KOPT-K1 (cell line): ENCODE data around the gene LSM5.
"Not testable (repeated sequence)": the region's sequence is repeated elsewhere in the genome, so short reads cannot be mapped to it uniquely, and the experiment has no call there.

ENCODE experiments used
- H3K27ac ChIP-seq: fragments of 200-600 bp; sonication (generic); 2 replicates; pipeline ENCODE4 v1.5.1; 2016; ENCODE audit warnings: antibody characterized with exemption, mild to moderate bottlenecking, low read depth, low read length; ENCODE audit not compliant: poor library complexity, severe bottlenecking
- H3K36me3 ChIP-seq: fragments of 200-600 bp; sonication (generic); 2 replicates; pipeline ENCODE4 v1.5.1; 2017; ENCODE audit warnings: antibody characterized with exemption, mild to moderate bottlenecking, low read length, moderate library complexity; ENCODE audit not compliant: insufficient read depth
- H3K9me3 ChIP-seq: fragments of 200-600 bp; sonication (generic); 2 replicates; pipeline ENCODE4 v1.5.1; 2017; ENCODE audit warnings: antibody characterized with exemption, low read length, mild to moderate bottlenecking; ENCODE audit not compliant: insufficient read depth, poor library complexity, severe bottlenecking

Gene LSM5

DNA sequence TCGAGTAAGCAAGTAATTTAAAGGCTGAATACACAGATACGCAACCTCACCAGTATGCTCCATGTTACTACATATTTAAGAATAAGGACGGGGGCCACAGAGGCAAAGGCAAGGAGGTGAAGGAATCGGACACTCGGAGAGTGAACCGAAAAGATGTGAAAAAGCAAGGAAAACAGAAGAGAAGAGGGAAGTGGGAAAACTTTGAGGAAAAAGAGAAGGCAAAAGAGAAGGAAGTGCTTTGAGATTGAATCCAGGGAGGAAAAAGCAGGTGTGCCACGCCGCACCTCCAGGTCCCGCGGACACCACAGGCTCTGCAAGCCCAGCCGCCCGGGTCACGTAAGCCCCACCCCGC is 4.7 kb upstream of the LSM5 start:
- peak overlapping the region; percentile 69 for H3K27ac ChIP-seq
- H3K36me3 ChIP-seq = peaks cover 10% of the 10 kb centered on the region

DNA sequence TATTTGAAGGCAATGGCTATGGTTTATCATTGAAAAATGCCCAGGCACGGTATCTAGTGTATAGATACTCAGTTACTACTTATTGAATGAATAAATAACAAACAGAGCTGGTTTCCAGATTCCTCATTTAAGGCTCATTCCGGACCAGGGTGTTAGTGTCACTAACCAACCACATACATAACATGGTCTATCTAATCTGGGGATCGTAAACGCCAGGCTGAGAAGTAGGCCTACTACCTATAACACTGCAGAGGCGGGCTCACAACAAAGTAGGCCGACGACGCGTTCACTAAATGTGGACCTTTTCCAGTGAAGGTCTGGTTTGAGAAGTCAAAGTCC is 423 bp downstream of the LSM5 start:
- peaks cover 42% of the 10 kb centered on the region for H3K36me3 ChIP-seq
- H3K9me3 ChIP-seq = no peaks in the 10 kb centered on the region
- H3K27ac ChIP-seq = peak overlapping the region; percentile 90

More for the DNA sequence above, 4.7 kb upstream of the LSM5 start:
- peaks cover 16% of the 10 kb centered on the region for H3K9me3 ChIP-seq

DNA sequence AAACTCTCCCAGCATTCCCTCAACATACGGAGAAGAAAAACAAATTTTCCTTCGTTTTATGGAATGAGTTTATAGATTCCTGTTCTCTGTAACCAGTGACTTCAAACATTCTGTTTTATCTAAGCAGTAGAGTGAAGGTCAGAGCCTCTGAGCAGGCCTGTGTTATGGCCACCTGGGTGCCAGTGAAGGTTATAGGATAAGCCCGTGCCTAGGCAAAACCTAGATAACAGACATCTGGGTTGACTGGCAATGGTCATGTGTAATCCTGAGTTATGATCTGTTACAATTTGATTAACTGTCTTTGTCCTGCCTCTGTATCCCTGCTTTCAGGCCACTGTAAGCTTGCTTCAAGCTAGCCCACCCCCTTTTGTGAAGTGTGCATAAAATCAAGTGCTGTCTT is 8.3 kb downstream of the LSM5 start:
- no peaks in the 10 kb centered on the region for H3K9me3 ChIP-seq
- peaks cover 23% of the 10 kb centered on the region for H3K36me3 ChIP-seq
- no peak overlapping the region for H3K27ac ChIP-seq

DNA sequence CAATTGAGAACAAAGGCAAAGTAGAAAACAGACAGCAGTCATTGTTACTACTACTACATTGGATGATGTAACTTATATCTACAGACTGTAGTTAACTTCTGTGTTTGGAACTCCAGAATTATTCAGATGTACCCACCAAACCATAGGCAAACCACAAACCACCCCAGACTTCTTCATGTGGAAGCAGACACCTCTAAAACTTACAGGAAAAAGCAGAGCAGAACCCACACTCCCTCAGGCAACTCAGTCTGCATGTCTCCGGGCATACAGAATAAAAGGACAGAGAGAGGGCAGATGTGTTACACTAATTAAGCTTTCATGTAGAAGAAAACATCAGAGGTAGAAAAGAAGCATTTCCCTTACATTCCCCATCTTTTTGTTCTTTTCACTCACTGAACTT is 9.0 kb downstream of the LSM5 start:
- Histone ChIP-seq H3K36me3 (peaks cover 15% of the 10 kb centered on the region), H3K9me3 (no peaks in the 10 kb centered on the region), H3K27ac (no peak overlapping the region)

DNA sequence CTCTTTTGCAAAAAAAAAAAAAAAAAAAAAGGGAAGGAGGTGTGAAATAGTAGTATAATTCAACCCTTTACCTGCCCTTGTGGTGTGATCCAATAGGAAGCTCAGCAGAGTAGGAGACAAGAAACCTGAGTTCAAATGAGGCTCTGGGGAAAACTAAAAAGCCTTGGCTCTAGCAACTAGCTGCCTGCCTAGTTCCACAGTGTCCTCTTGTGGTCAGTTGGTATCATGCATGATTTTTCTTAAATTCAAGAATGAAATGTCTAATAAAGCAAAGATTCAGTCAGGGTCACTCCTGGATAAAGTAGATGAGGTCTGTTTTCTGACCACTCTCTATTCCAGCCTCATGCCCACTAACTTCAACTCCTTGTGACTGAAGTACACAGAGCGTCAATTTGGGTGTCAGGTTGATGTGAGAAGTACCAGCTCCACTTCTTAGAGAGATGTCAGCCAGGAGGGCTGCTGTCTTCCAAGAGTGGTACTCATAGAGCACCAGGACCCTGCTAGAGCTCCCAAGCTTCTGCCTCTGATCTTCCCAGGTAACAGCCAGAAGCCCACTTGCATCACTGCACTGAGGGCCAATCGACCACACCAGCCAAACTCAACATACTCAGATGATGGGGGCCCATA is 10.5 kb downstream of the LSM5 start:
- H3K27ac ChIP-seq = no peak overlapping the region
- H3K36me3 ChIP-seq = peaks cover under 1% of the 10 kb centered on the region; the same call in 1 of the 2 replicates
- H3K9me3 ChIP-seq = no peaks in the 10 kb centered on the region

DNA sequence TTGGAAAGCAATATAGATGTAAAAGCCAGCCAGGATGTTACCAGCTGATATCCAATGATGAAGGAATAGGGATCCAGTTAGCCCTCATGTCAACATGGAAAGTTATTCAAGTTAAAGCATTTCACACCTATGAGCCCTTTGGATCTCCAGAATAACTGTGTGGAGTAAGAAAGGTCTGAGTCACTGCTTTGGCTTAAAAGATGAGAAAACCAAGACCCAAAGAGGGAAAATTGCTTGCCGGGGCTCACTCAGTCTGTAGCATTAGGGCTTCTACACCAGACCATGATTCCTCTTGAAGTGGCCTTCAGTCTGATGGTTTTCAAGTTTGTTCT is 12.6 kb downstream of the LSM5 start:
- Histone ChIP-seq H3K9me3 (no peaks in the 10 kb centered on the region), H3K27ac (no peak overlapping the region), H3K36me3 (no peaks in the 10 kb centered on the region)

DNA sequence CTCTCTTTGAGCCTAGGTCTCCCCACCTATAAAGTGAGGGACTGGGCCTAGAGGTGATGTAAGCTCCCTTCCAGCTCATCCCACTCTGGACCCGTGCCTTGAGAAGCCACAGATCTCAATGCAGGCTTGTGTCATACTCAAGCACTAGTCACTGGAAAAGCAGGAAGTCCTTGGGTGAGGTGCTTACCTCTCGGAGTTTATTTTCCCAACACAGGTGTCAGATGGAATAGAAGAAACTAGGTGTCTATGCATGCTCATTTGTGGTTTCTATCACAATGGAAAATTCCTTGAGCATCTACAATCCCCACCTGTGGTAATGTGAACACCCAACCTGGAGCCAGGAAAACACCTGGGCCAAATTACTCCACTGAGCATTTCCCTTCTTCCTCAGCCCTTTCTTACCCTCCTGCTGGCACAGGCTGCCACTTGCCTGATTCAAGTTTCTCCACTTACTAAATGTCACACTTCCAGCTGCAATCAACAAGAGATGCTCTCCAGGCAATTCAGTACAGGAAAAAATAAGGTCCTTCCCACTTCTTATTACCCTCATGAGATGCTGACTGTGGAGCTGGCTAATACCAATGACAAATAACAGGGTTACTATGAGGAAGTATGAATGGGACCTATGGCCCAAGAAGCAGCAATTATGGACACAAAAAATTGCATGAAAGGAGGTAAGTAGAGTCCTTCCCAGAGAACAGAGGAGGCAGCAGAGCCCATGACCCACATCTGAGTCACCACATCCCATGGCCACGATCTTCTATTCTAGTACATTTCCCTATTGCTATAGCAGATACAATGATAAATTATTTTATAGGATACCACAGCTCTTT is 13.1 kb downstream of the LSM5 start:
- Histone ChIP-seq H3K36me3 (no peaks in the 10 kb centered on the region), H3K9me3 (no peaks in the 10 kb centered on the region), H3K27ac (no peak overlapping the region)

DNA sequence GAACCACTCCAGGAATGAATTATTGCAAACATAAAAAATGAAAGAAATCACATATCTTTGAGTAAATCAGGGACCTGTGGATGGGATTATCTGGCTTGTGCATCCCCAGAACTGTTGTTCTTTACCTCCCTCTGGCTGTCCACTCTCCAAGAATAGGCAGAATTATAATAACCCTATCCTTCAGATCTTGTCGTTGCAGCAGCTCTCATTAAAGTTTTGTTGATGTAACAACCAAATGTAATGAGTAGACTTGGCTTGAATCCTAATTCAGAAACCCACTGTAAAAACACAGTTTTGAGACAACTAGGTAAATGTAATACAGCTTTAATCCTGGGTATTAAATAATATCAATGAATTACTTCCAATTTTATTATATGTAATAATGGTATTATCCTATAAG is 16.2 kb downstream of the LSM5 start:
- Histone ChIP-seq H3K9me3 (no peaks in the 10 kb centered on the region), H3K27ac (no peak overlapping the region), H3K36me3 (no peaks in the 10 kb centered on the region)

DNA sequence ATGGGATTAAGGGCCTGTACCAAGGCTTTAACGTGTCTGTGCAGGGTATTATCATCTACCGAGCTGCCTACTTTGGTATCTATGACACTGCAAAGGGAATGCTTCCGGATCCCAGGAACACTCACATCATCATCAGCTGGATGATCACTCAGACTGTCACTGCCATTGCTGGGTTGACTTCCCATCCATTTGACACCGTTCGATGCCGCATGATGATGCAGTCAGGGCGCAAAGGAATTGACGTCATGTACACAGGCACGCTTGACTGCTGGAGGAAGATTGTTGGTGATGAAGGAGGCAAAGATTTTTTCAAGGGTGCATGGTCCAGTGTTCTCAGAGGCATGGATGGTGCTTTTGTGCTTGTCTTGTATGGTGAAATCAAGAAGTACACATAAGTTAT is 18.2 kb downstream of the LSM5 start:
- Histone ChIP-seq H3K36me3 (no peaks in the 10 kb centered on the region), H3K9me3 (no peaks in the 10 kb centered on the region), H3K27ac (no peak overlapping the region)

DNA sequence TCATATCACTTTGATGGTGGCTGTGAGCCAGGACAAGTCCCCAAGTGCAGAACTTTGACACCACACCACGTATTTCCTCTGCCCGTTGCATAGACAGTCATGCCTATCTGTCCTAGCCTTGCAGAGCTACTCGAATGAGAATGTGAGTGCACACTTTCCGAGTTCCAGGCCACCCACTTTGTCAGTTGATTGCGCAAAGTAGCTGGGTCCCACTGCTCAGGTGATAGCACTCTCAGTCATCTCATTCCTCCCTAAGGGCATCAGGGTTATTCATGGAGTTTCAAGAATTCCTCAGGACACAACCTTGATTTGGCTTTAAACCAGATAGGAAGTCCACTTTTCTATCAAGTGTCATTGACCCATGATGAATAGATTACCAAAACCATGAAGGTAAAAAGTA is 19.3 kb downstream of the LSM5 start:
- no peaks in the 10 kb centered on the region for H3K9me3 ChIP-seq
- H3K27ac ChIP-seq = no peak overlapping the region
- H3K36me3 ChIP-seq = no peaks in the 10 kb centered on the region

DNA sequence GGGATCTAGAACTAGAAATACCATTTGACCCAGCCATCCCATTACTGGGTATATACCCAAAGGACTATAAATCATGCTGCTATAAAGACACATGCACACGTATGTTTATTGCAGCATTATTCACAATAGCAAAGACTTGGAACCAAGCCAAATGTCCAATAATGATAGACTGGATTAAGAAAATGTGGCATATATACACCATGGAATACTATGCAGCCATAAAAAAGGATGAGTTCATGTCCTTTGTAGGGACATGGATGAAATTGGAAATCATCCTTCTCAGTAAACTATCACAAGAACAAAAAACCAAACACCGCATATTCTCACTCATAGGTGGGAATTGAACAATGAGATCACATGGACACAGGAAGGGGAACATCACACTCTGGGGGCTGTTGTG is 20.2 kb downstream of the LSM5 start:
- not testable (repeated sequence) for H3K36me3 ChIP-seq, H3K9me3 ChIP-seq, H3K27ac ChIP-seq

DNA sequence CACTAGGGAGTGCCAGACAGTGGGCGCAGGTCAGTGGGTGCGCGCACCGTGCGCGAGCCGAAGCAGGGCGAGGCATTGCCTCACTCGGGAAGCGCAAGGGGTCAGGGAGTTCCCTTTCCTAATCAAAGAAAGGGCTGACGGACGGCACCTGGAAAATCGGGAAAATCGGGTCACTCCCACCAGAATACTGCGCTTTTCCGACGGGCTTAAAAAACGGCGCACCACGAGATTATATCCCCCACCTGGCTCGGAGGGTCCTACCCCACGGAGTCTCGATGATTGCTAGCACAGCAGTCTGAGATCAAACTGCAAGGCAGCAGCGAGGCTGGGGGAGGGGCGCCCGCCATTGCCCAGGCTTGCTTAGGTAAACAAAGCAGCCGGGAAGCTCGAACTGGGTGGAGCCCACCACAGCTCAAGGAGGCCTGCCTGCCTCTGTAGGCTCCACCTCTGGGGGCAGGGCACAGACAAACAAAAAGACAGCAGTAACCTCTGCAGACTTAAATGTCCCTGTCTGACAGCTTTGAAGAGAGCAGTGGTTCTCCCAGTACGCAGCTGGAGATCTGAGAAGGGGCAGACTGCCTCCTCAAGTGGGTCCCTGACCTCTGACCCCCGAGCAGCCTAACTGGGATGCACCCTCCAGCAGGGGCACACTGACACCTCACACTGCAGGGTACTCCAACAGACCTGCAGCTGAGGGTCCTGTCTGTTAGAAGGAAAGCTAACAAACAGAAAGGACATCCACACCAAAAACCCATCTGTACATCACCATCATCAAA is 25.4 kb downstream of the LSM5 start:
- H3K36me3 ChIP-seq, H3K27ac ChIP-seq, H3K9me3 ChIP-seq: not testable (repeated sequence)

DNA sequence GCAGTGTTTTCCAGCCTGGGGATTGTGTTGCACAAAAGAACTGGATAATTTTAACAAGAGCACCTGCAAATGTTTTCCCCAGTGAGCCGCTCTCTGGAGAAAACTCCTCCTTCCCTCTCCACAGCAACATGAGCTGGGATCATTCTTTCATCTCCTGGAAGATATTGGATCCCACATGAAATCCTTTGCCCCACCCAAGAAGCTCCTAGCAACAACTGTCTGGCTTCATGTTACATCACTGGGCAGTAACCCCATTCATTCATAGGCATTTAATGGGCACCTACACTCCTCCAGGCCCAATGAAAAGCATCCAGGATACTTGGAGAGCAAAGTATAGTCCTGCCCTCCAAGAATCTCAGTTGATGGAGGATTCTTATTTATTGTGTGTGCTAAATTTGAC is 27.2 kb downstream of the LSM5 start:
- Histone ChIP-seq H3K36me3 (no peaks in the 10 kb centered on the region), H3K27ac (no peak overlapping the region), H3K9me3 (no peaks in the 10 kb centered on the region)

DNA sequence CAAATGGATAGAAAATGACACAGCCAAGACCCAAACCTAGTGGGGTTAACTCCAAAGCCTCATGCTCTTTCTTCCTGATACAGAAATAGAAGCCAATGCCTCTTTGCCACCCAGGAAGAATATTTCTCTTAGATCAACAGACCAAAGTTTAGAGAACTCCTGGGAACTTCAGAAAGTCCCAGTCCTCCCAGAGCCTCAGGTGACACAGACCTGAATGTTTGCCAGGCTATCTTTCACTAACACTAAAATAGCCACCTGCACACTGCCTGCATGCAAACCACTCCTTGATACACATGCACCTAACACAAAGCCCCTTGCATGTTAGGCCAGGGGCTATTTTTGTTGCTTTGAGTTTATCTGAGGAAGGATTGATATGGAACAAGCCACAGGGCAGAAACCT is 27.7 kb downstream of the LSM5 start:
- no peak overlapping the region for H3K27ac ChIP-seq
- H3K9me3 ChIP-seq = peaks cover 2% of the 10 kb centered on the region
- no peaks in the 10 kb centered on the region for H3K36me3 ChIP-seq

DNA sequence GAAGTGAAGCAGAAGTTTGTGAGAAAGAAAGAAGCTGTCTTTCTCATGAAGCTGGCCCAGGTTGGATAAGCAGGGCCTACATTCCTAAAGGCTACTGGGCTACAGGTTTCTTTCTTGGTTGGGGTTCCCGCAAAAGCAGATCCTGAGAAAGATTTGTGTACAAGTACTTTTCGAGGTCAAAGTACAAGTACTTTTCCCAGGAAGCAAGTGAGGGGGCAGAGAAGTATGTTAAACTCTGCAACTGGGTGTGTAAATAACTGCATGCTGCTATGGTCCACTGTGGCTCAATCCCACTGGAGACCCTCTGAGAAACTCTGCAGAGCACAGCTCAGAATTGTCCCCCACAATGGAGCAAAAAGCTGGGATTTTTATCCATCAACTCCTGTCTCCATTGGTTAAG is 28.7 kb downstream of the LSM5 start:
- no peak overlapping the region for H3K27ac ChIP-seq
- peaks cover 9% of the 10 kb centered on the region for H3K9me3 ChIP-seq
- H3K36me3 ChIP-seq = no peaks in the 10 kb centered on the region

DNA sequence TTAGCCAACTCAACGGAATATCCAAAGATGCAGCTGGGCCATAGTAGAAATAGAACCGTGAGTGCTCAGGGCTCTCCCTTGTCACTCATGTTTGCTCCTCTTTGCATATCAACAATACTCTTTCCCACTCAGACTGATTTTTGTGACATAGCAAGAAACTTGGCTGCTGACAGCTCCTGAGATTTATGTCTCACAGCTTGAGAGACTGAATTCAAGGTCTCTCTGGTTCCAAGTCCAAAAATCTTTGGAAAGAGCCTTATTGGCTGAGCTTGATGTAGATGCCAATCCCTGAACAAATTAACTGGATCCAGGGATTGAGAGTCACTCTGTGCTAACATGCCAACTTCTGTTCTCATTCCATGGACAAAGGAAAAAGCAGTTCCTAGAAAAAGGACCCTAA is 30.4 kb downstream of the LSM5 start:
- Histone ChIP-seq H3K27ac (no peak overlapping the region), H3K9me3 (peaks cover 10% of the 10 kb centered on the region), H3K36me3 (no peaks in the 10 kb centered on the region)
